GM23338 (cell line): ENCODE measurements around the gene C19orf47. TPM values are rescaled to one million over a fixed set of nuclear protein-coding genes. Genes with fewer than 3 reads are reported as not detected.

Experiments used
- ATAC-seq: fragments of 200-7000 bp; cut with Tn5 transposase; 3 replicates; pipeline ENCODE4 v1.9.1; 2020
- DNase-seq: peaks from one replicate; pipeline ENCODE4 v3.0.0-alpha.2; 2015; ENCODE audit warnings: low spot score
- H2AFZ ChIP-seq: fragments of 200-600 bp; sonication (generic); 2 replicates; pipeline ENCODE4 v1.8.0; 2016; ENCODE audit warnings: antibody characterized with exemption, mild to moderate bottlenecking, moderate library complexity
- H3F3A ChIP-seq: fragments of 200-600 bp; sonication (generic); replicated peaks from 2 replicates; pipeline ENCODE4 v1.8.0; 2017; ENCODE audit warnings: antibody characterized with exemption, mixed run types, low read depth
- H3K27ac ChIP-seq: fragments of 200-600 bp; sonication (generic); 2 replicates; pipeline ENCODE4 v1.6.1; 2016; ENCODE audit warnings: low read depth
- H3K27me3 ChIP-seq: fragments of 200-600 bp; sonication (generic); 2 replicates; pipeline ENCODE4 v1.8.0; 2016; ENCODE audit warnings: mild to moderate bottlenecking, mixed run types, moderate library complexity; ENCODE audit not compliant: insufficient read depth
- H3K36me3 ChIP-seq: fragments of 200-600 bp; sonication (generic); 2 replicates; pipeline ENCODE4 v1.8.0; 2016; ENCODE audit warnings: mild to moderate bottlenecking; ENCODE audit not compliant: insufficient read depth
- H3K4me1 ChIP-seq: fragments of 200-600 bp; sonication (generic); 2 replicates; pipeline ENCODE4 v1.8.0; 2016; ENCODE audit warnings: mild to moderate bottlenecking, moderate library complexity; ENCODE audit not compliant: insufficient read depth
- H3K4me2 ChIP-seq: fragments of 200-600 bp; sonication (generic); 2 replicates; pipeline ENCODE4 v1.7.1; 2017; ENCODE audit warnings: mixed run types
- H3K4me3 ChIP-seq: fragments of 200-600 bp; sonication (generic); 2 replicates; pipeline ENCODE4 v1.6.1; 2016; ENCODE audit warnings: mixed run types
- H3K79me2 ChIP-seq: fragments of 200-600 bp; sonication (generic); replicated peaks from 2 replicates; pipeline ENCODE4 v1.8.0; 2017; ENCODE audit warnings: mild to moderate bottlenecking; ENCODE audit not compliant: insufficient read depth
- H3K9me2 ChIP-seq: fragments of 200-600 bp; sonication (generic); 2 replicates; pipeline ENCODE4 v1.8.0; 2017; ENCODE audit not compliant: insufficient read depth
- H4K20me1 ChIP-seq: fragments of 200-600 bp; sonication (generic); replicated peaks from 2 replicates; pipeline ENCODE4 v1.8.0; 2017; ENCODE audit warnings: mild to moderate bottlenecking; ENCODE audit not compliant: insufficient read depth
- H3K27ac Mint-ChIP-seq: 2 replicates; pipeline ENCODE4 v1.8.0; 2020; ENCODE audit warnings: inconsistent platforms, mild to moderate bottlenecking, moderate library complexity, mixed read lengths
- H3K27me3 Mint-ChIP-seq: 3 replicates; pipeline ENCODE4 v1.8.0; 2022; ENCODE audit warnings: low read depth, mild to moderate bottlenecking, moderate library complexity, mixed read lengths, inconsistent platforms; ENCODE audit not compliant: insufficient read depth, poor library complexity
- H3K36me3 Mint-ChIP-seq: 3 replicates; pipeline ENCODE4 v1.8.0; 2021; ENCODE audit warnings: low read depth, mild to moderate bottlenecking, inconsistent platforms, moderate library complexity, mixed read lengths
- H3K4me1 Mint-ChIP-seq: 3 replicates; pipeline ENCODE4 v1.8.0; 2020; ENCODE audit warnings: mild to moderate bottlenecking, inconsistent platforms, mixed read lengths
- H3K4me3 Mint-ChIP-seq: 3 replicates; pipeline ENCODE4 v1.8.0; 2021; ENCODE audit warnings: moderate library complexity, mild to moderate bottlenecking, inconsistent platforms, mixed read lengths
- H3K9me3 Mint-ChIP-seq: 3 replicates; pipeline ENCODE4 v1.8.0; 2020; ENCODE audit warnings: moderate library complexity, mild to moderate bottlenecking, inconsistent platforms, mixed read lengths
- CREB1 ChIP-seq: fragments of 250-450 bp; sonication (Bioruptor Pico); IDR thresholded peaks from 2 replicates; pipeline ENCODE4 v1.5.0; 2020; ENCODE audit warnings: low read depth, mild to moderate bottlenecking, moderate library complexity
- CTCF ChIP-seq, 2 experiments: fragments of 200-600 bp in 1 of 2; sonication (generic) in 1 of 2; conservative IDR thresholded peaks; 2 replicates each; pipeline versions ENCODE4 v1.5.1 to v1.6.1; 2016 to 2017; ENCODE audit warnings: antibody characterized with exemption in 2 of 2, low read depth in 2 of 2, mild to moderate bottlenecking in 2 of 2, moderate library complexity in 1 of 2
- ETS1 ChIP-seq: IDR thresholded peaks from 2 replicates; pipeline ENCODE4 v1.6.1; 2016; ENCODE audit warnings: antibody characterized with exemption
- EZH2 ChIP-seq: fragments of 200-600 bp; sonication (generic); IDR thresholded peaks from one replicate; pipeline ENCODE4 v1.8.0; 2017; ENCODE audit warnings: antibody characterized with exemption, mild to moderate bottlenecking, low read depth; ENCODE audit not compliant: unreplicated experiment
- EZH2phosphoT487 ChIP-seq: fragments of 200-600 bp; sonication (generic); IDR thresholded peaks from one replicate; pipeline ENCODE4 v1.8.1; 2018; ENCODE audit warnings: antibody characterized with exemption; ENCODE audit not compliant: unreplicated experiment
- JUNB ChIP-seq: IDR thresholded peaks from one replicate; pipeline ENCODE4 v1.6.1; 2016; ENCODE audit warnings: antibody characterized with exemption; ENCODE audit not compliant: unreplicated experiment
- NANOG ChIP-seq: IDR thresholded peaks from 2 replicates; pipeline ENCODE4 v1.6.1; 2016; ENCODE audit warnings: antibody characterized with exemption, borderline replicate concordance
- POLR2AphosphoS5 ChIP-seq: IDR thresholded peaks from 2 replicates; pipeline ENCODE4 v1.6.1; 2016; ENCODE audit warnings: antibody characterized with exemption, low read depth
- STAT1 ChIP-seq: IDR thresholded peaks from one replicate; pipeline ENCODE4 v1.6.1; 2016; ENCODE audit warnings: antibody characterized with exemption; ENCODE audit not compliant: unreplicated experiment
- ZNF114 ChIP-seq: fragments of 250-450 bp; sonication (Bioruptor Pico); IDR thresholded peaks from 2 replicates; pipeline ENCODE4 v1.5.0; 2020; ENCODE audit warnings: mild to moderate bottlenecking, moderate library complexity
- ZNF331 ChIP-seq: fragments of 250-450 bp; sonication (Bioruptor Pico); IDR thresholded peaks from 2 replicates; pipeline ENCODE4 v1.5.0; 2020; ENCODE audit warnings: low read depth, mild to moderate bottlenecking, moderate library complexity
- polyA plus RNA-seq: library from polyadenylated mRNA; unstranded; fragments of >200 nt; fragmentation: Nextera tagmentation; extraction: Ambion mirVana; gene quantifications from 2 replicates; pipeline ENCODE4 v1.2.1, GENCODE V29; 2016
- total RNA-seq: library from RNA; depleted of rRNA; stranded (reverse); fragments of >200 nt; shearing (Covaris generic); gene quantifications from 2 replicates; pipeline ENCODE4 v1.2.3, GENCODE V29; 2014
- TF ChIP-seq, protein P1 (sequence below): fragments of 250-450 bp; sonication (Bioruptor Pico); IDR thresholded peaks from 2 replicates; pipeline ENCODE4 v1.5.0; 2020; ENCODE audit warnings: mild to moderate bottlenecking, moderate library complexity
- TF ChIP-seq, protein P2 (sequence below): IDR thresholded peaks from one replicate; pipeline ENCODE4 v1.6.1; 2018; ENCODE audit warnings: antibody characterized with exemption; ENCODE audit not compliant: unreplicated experiment

Gene C19orf47
- total and polyA plus RNA-seq, 2 experiments from 2014 or later: 13.1 to 26.6 TPM

- DNase-seq (no peak), ATAC-seq (no peak)
- Histone ChIP-seq H3K27ac (no peak overlapping the region), H3K9me2 (no peaks in the 10 kb centered on the region), H2AFZ (no peak overlapping the region), H3F3A (no peaks in the 10 kb centered on the region), H3K36me3 (no peaks in the 10 kb centered on the region), H3K4me3 (no peak overlapping the region), H3K27me3 (no peaks in the 10 kb centered on the region), H3K4me2 (no peak overlapping the region), H3K4me1 (no peaks in the 10 kb centered on the region), H3K79me2 (no peaks in the 10 kb centered on the region), H4K20me1 (no peaks in the 10 kb centered on the region; the same call in 1 of the 2 replicates)
- Mint-ChIP-seq H3K9me3 (no peaks in the 10 kb centered on the region), H3K4me1 (peaks cover 5% of the 10 kb centered on the region; the same call in 1 of the 3 replicates), H3K36me3 (peaks cover 3% of the 10 kb centered on the region; the same call in 1 of the 3 replicates), H3K27ac (no peak overlapping the region), H3K4me3 (no peak overlapping the region), H3K27me3 (peaks cover 2% of the 10 kb centered on the region)
- TF ChIP-seq ZNF114 (no peak), ETS1 (no peak), CREB1 (no peak), POLR2AphosphoS5 (no peak), CTCF (conservative IDR thresholded peaks at IDR 0.05; ENCODE audit: low read depth in 2 of 2) (no peak), EZH2phosphoT487 (no peak), JUNB (no peak), STAT1 (no peak), EZH2 (no peak), ZNF331 (no peak), NANOG (no peak)
- TF ChIP-seq, protein P1, sequence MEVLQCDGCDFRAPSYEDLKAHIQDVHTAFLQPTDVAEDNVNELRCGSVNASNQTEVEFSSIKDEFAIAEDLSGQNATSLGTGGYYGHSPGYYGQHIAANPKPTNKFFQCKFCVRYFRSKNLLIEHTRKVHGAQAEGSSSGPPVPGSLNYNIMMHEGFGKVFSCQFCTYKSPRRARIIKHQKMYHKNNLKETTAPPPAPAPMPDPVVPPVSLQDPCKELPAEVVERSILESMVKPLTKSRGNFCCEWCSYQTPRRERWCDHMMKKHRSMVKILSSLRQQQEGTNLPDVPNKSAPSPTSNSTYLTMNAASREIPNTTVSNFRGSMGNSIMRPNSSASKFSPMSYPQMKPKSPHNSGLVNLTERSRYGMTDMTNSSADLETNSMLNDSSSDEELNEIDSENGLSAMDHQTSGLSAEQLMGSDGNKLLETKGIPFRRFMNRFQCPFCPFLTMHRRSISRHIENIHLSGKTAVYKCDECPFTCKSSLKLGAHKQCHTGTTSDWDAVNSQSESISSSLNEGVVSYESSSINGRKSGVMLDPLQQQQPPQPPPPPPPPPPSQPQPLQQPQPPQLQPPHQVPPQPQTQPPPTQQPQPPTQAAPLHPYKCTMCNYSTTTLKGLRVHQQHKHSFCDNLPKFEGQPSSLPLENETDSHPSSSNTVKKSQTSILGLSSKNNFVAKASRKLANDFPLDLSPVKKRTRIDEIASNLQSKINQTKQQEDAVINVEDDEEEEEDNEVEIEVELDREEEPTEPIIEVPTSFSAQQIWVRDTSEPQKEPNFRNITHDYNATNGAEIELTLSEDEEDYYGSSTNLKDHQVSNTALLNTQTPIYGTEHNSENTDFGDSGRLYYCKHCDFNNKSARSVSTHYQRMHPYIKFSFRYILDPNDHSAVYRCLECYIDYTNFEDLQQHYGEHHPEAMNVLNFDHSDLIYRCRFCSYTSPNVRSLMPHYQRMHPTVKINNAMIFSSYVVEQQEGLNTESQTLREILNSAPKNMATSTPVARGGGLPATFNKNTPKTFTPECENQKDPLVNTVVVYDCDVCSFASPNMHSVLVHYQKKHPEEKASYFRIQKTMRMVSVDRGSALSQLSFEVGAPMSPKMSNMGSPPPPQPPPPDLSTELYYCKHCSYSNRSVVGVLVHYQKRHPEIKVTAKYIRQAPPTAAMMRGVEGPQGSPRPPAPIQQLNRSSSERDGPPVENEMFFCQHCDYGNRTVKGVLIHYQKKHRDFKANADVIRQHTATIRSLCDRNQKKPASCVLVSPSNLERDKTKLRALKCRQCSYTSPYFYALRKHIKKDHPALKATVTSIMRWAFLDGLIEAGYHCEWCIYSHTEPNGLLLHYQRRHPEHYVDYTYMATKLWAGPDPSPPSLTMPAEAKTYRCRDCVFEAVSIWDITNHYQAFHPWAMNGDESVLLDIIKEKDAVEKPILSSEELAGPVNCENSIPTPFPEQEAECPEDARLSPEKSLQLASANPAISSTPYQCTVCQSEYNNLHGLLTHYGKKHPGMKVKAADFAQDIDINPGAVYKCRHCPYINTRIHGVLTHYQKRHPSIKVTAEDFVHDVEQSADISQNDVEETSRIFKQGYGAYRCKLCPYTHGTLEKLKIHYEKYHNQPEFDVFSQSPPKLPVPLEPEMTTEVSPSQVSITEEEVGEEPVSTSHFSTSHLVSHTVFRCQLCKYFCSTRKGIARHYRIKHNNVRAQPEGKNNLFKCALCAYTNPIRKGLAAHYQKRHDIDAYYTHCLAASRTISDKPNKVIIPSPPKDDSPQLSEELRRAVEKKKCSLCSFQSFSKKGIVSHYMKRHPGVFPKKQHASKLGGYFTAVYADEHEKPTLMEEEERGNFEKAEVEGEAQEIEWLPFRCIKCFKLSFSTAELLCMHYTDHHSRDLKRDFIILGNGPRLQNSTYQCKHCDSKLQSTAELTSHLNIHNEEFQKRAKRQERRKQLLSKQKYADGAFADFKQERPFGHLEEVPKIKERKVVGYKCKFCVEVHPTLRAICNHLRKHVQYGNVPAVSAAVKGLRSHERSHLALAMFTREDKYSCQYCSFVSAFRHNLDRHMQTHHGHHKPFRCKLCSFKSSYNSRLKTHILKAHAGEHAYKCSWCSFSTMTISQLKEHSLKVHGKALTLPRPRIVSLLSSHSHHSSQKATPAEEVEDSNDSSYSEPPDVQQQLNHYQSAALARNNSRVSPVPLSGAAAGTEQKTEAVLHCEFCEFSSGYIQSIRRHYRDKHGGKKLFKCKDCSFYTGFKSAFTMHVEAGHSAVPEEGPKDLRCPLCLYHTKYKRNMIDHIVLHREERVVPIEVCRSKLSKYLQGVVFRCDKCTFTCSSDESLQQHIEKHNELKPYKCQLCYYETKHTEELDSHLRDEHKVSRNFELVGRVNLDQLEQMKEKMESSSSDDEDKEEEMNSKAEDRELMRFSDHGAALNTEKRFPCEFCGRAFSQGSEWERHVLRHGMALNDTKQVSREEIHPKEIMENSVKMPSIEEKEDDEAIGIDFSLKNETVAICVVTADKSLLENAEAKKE (CRISPR knock-in tag): no peak
- TF ChIP-seq, protein P2, sequence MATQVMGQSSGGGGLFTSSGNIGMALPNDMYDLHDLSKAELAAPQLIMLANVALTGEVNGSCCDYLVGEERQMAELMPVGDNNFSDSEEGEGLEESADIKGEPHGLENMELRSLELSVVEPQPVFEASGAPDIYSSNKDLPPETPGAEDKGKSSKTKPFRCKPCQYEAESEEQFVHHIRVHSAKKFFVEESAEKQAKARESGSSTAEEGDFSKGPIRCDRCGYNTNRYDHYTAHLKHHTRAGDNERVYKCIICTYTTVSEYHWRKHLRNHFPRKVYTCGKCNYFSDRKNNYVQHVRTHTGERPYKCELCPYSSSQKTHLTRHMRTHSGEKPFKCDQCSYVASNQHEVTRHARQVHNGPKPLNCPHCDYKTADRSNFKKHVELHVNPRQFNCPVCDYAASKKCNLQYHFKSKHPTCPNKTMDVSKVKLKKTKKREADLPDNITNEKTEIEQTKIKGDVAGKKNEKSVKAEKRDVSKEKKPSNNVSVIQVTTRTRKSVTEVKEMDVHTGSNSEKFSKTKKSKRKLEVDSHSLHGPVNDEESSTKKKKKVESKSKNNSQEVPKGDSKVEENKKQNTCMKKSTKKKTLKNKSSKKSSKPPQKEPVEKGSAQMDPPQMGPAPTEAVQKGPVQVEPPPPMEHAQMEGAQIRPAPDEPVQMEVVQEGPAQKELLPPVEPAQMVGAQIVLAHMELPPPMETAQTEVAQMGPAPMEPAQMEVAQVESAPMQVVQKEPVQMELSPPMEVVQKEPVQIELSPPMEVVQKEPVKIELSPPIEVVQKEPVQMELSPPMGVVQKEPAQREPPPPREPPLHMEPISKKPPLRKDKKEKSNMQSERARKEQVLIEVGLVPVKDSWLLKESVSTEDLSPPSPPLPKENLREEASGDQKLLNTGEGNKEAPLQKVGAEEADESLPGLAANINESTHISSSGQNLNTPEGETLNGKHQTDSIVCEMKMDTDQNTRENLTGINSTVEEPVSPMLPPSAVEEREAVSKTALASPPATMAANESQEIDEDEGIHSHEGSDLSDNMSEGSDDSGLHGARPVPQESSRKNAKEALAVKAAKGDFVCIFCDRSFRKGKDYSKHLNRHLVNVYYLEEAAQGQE: no peak
Observed at GRCh38 chr19:40314656-40315055, 33.5 kb downstream of the C19orf47 start.
